GM12872 (cell line): Measurements from ENCODE around the gene RNF111.

Source experiments
- TF ChIP-seq, protein P1 (sequence below): IDR thresholded peaks from 3 replicates; pipeline ENCODE4 v1.5.1; 2011; ENCODE audit warnings: low read depth, mild to moderate bottlenecking, low read length, moderate library complexity; ENCODE audit not compliant: insufficient read depth

Gene RNF111

GRCh38 chr15:59060348-59060747 is 72.9 kb downstream of the RNF111 start:
- TF ChIP-seq, protein P1, sequence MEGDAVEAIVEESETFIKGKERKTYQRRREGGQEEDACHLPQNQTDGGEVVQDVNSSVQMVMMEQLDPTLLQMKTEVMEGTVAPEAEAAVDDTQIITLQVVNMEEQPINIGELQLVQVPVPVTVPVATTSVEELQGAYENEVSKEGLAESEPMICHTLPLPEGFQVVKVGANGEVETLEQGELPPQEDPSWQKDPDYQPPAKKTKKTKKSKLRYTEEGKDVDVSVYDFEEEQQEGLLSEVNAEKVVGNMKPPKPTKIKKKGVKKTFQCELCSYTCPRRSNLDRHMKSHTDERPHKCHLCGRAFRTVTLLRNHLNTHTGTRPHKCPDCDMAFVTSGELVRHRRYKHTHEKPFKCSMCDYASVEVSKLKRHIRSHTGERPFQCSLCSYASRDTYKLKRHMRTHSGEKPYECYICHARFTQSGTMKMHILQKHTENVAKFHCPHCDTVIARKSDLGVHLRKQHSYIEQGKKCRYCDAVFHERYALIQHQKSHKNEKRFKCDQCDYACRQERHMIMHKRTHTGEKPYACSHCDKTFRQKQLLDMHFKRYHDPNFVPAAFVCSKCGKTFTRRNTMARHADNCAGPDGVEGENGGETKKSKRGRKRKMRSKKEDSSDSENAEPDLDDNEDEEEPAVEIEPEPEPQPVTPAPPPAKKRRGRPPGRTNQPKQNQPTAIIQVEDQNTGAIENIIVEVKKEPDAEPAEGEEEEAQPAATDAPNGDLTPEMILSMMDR: no peak

DNA sequence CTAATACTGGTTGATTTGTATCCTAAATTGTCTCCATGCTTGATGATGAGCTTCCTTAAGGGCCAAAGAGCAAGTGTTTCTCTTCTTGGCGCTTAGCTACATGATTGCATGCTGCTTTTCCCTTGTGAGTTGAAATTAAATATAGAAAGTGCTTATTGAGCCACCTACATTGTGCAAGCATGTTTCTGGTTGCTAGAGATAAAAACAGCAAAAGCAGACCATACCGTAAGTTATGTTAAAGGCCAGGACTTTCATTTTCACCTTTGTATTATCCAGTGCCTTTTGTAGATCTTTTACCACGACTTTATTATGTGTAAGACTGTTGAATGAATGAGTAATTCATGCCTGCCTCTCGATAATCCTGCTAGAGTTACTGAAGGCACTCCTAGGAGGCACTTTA is 75.6 kb downstream of the RNF111 start:
- TF ChIP-seq, protein P1: no peak

DNA sequence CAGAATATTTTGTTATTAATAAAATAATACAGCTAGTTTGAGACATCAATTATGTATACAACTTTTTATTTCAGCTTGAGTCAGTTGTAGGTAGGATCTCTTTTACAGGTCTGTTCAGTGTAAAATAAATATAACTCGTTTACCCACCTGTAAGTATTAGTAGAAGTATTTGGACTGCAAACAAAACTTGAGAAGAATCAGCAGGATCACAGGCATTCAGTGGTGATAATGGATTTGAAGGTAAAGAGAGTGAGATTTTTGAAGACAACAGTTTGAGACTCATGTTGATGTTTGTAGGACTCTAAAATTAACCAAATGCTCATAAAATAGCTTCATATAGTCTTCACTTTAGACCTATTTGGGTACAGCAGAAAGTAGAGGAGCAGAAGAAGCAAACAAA is 82.0 kb downstream of the RNF111 start:
- TF ChIP-seq, protein P1: no peak

DNA sequence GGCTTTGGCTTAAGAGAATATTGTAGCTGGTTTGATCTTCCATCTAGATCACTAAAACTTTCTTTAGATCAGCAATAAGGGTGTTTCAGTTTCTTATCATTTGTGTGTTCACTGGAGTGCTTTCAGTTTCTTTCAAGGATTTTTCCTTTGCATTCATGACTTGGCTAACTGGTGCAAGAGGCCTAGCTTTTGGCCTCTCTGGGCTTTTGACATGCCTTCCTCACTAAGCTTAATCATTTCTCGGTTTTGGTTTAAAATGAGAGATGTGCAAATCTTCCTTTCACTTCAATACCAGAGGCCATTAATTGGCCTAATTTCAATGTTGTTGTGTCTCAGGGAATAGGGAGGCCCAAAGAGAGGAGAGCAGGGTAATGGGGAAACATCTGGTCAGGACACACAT is 87.1 kb downstream of the RNF111 start:
- TF ChIP-seq, protein P1: no peak

- TF ChIP-seq, protein P1: no peak
Observed at GRCh38 chr15:59087731-59088130, 100.3 kb downstream of the RNF111 start.

- TF ChIP-seq, protein P1: no peak
Observed at GRCh38 chr15:59094077-59094476, 106.6 kb downstream of the RNF111 start.

DNA sequence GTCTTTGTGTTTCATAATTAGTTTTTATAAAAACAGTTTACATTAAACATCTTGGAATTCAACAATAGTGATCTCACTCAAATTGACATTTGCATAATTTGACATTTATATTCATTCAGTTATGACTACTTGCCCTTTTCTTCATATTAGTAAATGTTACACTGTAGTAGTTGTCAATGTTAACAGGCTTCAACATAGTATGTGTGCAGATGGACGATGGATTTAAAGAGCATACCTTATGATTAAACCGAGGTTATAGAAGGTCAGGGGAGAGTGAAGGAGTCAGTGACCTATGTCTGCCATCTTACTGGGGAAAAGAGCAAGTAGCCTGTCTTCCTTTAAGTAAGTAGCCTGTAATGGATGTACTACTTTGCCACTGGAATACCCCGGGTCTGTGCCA is 109.0 kb downstream of the RNF111 start:
- TF ChIP-seq, protein P1: no peak

DNA sequence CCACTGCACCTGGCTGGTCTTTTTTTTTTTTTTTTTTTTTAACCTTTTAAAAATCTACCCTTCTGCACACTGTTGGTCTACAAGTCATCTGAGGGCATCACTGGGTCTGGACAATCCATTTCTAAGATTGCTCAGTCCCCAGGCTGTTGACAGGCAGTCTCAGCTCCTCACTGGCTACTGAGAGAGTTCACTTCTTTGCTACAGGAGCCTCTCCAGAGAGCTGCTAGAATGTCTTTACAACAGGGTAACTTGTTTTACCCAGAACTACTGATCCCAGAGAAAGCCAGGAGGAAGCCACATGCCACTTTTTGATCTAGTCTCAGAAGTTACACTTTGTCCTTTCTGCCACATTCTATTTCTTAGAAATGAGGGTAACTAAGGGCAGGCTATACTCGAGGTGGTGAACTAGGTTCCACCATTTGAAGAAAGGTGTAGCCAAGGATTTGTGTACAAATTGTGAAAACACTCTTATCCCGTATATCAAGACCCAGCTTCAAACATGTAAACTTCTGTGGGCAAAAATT is 111.8 kb downstream of the RNF111 start:
- TF ChIP-seq, protein P1: no peak
